Measurements from ENCODE around the gene TMEM45B.
"Not testable (repeated sequence)": the region's sequence is repeated elsewhere in the genome, so short reads cannot be mapped to it uniquely, and the experiment has no call there.

TMEM45B gene

DNA sequence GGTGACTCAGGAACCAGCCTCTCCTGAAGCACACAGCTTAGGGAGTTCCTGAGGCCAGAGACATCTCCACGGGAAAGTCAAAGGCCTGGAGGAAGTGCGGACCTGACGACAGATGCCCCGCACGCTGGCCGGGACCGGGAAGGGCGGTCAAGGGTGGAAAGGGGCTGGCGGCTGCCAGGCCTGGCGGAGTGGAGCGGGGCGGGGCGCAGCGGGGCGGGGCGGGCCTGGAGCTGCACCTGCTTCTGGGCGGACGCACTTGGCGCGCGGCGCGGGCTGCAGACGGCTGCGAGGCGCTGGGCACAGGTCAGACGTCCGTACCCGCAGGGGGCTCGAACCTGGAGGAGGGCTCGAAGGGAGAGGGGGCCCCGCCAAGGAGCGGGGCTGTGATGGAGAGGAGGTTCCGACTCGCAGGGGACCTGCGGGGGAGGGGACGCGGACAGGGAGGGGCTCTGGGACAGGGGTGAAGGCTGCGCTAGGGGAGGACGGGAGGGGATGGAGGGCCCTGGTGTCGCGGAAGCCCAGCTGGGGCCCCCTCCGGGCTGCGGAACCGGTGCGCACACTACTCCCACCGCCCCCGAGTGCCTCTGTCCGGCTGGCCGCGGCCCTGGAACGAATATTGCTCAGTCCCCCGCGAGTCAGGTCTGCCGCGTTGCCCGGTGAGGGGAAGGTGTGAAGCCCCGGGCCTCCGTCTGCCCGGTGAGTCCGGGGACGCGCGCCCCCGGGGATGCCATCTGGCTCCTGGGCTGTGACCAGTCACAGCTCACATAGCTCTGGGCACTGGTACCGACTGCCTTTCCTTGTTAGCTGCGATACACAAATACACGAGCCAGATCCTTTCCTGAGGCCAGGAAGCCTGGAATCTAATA lies at the start of gene TMEM45B:
Gene TMEM45B, plus strand, starts transcription at position 253 of the 866 bp plus-strand sequence. CDS start 36,635 bp downstream, outside the sequence.
- DNase-seq = no peak

- DNase-seq = peak in 1 of 2 donors; percentile 9
These were observed 48.6 kb upstream of the TMEM45B start for GRCh38 chr11:129766898-129767604.

GRCh38 chr11:129767827-129768226 lies 47.8 kb upstream of the TMEM45B start:
- DNase-seq = no peak

GRCh38 chr11:129768356-129768755 lies 47.3 kb upstream of the TMEM45B start:
- no peak for DNase-seq

DNA sequence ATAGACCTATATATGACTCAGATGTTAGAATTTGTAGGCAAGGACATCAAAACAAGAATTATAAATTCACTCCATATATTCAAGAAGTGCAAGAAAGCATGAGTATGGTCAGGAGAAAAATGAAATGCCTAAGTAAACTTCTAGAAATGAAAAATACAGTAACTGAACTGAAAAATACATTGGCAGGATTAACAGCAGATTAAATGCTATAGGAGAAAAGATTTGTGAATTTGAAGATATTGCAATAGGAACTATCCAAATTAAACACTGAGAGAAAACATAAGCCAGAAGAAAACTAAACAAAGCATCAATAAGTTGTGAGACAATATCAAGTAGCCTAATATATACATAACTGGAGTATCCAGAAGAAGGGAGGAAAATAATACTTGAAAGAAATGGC lies 46.6 kb upstream of the TMEM45B start:
- no peak for DNase-seq

GRCh38 chr11:129770993-129771392 lies 44.7 kb upstream of the TMEM45B start:
- no peak for DNase-seq

DNA sequence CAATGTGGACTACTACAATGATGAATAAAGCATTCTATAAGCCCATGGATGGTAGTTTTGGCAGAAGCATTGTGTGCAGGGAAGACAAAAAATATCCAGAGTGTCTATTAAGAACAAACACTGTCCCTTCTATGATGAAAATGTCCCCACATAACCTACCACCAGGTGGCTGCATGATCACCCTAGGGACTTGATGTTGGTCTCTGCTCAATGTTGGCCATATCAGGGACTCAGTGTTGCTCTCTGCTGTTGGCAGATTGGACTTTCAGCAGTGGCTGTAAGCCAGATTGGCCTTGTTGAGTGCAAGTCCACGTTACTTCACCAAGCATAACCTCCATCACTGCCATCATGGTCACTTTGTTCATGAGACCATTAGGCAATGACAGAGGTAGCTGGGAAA lies 44.2 kb upstream of the TMEM45B start:
- DNase-seq = not testable (repeated sequence)

GRCh38 chr11:129778877-129779276 lies 36.8 kb upstream of the TMEM45B start:
- no peak for DNase-seq

- DNase-seq = no peak
These were observed 36.3 kb upstream of the TMEM45B start for GRCh38 chr11:129779342-129779741.

DNA sequence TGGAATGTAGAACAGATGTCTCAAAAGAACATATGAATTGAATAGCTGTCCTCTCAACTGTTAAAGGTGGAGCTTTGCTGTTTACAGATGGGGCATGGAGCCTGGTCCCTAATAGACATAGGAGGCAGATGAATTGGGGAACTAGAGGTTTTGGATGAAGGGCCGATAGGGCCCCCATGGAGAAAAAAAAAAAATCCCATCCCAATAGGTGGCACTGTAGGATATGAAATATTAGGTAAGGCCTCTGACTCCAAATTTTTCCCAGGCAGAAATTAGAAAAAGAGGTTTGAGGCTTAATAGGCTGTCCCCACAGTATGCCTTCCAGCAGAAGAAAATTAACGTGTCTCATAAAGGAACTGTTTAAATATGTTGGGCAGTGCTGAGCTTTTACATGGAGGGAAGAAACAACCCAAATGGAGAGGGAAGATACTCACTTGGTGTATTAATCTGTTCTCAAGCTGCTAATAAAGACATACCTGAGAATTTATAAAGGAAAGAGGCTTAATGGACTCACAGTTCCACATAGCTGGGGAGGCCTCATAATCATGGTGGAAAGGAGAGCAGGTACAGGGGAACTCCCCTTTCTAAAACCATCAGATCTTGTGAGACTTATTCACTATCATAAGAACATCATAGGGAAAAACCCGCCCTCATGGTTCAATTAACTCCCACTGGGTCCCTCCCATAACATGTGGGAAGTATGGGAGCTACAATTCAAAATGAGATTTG lies 30.1 kb upstream of the TMEM45B start:
- no peak for DNase-seq

DNA sequence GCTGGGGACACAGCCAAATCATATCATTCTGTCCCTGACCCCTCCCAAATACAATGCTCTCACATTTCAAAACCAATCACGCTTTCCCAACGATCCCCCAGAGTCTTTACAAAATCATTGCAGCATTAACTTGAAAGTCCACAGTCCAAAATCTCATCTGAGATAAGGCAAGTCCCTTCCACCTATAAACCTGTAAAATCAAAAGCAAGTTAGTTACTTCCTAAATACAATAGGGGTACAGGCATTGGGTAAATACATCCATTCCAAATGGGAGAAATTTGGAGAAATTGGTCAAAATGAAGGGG lies 29.6 kb upstream of the TMEM45B start:
- DNase-seq = not testable (repeated sequence)

- no peak for DNase-seq
These were observed 28.0 kb upstream of the TMEM45B start for GRCh38 chr11:129787532-129788155.

DNA sequence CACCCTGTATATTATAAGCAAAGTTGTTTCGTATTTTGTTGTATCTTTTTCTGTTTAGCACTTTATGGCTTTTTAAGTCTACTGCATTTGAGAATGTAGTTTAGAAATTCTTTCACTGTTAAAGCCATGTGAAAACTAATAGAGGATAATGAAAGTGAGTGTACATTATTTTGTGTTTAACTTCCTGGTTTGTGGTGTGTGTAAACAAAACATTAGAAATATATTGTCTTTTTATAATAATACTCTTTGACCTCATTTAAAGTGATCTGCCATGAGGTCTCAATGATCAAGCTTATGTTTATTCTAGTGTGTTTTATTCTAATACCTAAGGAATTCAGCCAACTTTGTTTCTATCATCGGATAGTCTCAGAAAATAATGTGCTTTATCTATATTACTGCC lies 27.4 kb upstream of the TMEM45B start:
- DNase-seq = no peak

- no peak for DNase-seq
These were observed 25.5 kb upstream of the TMEM45B start for GRCh38 chr11:129790106-129790505.

- DNase-seq = no peak
These were observed 24.1 kb upstream of the TMEM45B start for GRCh38 chr11:129791515-129791914.

- no peak for DNase-seq
These were observed 23.0 kb upstream of the TMEM45B start for GRCh38 chr11:129792663-129793062.

- DNase-seq = no peak
These were observed 20.6 kb upstream of the TMEM45B start for GRCh38 chr11:129795089-129795488.

DNA sequence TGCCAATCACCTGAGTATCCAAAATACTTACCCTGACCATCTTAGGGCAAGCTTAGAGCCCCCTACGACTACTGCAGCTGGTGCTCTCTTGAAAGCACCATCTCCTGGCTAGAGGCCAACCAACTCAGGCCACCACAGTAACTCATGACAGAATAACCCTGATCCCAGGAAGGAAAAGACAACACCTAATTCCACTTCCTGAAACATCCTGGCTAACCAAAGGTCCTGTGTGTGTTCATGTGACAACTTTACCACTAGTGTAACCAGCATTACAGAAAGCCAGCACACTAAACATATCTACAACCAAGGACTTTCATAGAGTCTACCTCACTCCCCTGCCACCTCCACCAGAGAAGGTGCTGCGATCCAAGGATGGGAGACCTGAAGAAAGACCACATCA lies 17.4 kb upstream of the TMEM45B start:
- no peak for DNase-seq

GRCh38 chr11:129800162-129800561 lies 15.5 kb upstream of the TMEM45B start:
- not testable (repeated sequence) for DNase-seq

GRCh38 chr11:129800655-129801054 lies 15.0 kb upstream of the TMEM45B start:
- no peak for DNase-seq

DNA sequence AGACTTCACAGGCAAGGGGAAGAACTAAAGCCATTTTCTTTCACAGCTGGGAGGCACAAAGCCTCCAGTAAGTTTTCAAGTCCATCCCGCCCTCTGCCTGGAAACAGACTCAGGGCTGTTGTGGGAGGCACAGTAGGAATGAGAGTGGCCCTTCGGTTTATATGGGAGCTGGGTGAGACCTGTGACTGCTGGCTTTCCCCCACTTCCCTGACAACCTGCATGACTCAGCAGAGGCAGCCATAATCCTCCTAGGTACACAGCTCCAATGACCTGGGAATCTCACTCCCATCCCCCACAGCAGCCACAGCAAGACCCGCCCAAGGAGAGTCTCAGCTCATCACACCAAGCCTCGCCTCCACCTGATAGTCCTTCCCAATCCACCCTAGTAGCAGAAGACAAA lies 12.1 kb upstream of the TMEM45B start:
- no peak for DNase-seq

DNA sequence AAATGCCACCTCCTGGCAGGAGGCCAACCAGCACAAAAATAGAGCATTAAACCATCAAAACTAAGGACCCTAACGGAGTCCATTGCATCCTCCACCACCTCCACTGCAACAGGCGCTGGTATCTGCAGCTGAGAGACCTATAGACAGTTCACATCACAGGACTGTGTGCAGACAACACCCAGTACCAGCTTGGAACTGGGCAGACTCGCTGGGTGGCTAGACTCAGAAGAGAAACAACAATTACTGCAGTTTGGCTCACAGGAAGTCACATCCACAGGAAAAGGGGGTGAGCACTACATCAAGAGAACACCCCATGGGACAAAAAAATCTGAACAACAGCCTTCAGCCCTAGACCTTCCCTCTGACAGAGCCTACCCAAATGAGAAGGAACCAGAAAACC lies 11.6 kb upstream of the TMEM45B start:
- DNase-seq = no peak

DNA sequence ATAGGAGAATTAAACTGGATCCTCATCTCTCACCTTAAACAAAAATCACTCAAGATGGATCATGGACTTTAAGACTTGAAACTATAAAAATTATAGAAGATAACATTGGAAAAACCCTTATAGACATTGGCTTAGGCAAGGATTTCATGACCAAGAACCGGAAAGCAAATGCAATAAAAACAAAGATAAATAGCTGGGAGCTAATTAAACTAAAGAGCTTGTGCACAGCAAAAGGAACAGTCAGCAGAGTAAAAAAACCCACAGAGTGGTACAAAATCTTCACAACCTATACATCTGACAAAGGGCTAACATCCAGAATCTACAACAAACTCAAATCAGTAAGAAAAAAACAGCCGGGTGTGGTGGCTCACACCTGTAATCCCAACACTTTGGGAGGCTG lies 7.4 kb upstream of the TMEM45B start:
- DNase-seq = not testable (repeated sequence)
